ENCODE measurements around the gene NOD2.

DNA sequence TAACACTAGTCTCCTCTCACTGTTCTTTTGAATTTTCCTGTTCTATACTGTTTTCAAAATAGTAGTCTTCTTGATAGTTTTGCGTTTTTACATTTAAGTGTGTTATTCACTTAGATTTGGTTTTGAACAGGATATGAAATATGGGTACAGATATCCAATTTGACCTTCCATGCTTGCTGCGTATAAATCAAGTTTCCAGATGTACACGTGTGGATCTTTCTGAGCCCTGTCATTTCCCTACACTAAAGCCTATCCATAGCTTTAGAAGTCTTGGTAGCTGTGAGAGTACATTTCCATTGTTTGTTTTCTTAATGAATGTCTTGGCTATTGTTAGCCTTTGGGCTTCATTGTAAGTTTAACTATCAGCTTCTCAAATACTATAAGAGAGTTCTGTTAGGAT, 68.8 kb downstream of the NOD2 start:
- TF ChIP-seq POLR2A (IDR thresholded peaks at IDR 0.05; ENCODE audit: low read depth, low read length): no peak
- TF ChIP-seq TAF1 (IDR thresholded peaks at IDR 0.05; ENCODE audit: borderline replicate concordance, low read depth, low read length): no peak

Data from GM12892 (cell line).